Mesothelial cell of epicardium (in vitro differentiated cells): ENCODE measurements around the gene GRAMD1B. TPM values are rescaled to one million over a fixed set of nuclear protein-coding genes. Genes with fewer than 3 reads are reported as not detected.

Source experiments
- DNase-seq, 2 experiments: peaks; one replicate each; pipeline ENCODE4 v3.0.0; 2021; ENCODE audit warnings: low spot score in 2 of 2; ENCODE audit not compliant: unreplicated experiment in 2 of 2
- H3K27ac Mint-ChIP-seq: 2 replicates; pipeline ENCODE4 v1.8.0; 2021; ENCODE audit warnings: mixed read lengths
- H3K27me3 Mint-ChIP-seq: 2 replicates; pipeline ENCODE4 v1.8.0; 2021; ENCODE audit warnings: low read depth, mixed read lengths
- H3K36me3 Mint-ChIP-seq: 2 replicates; pipeline ENCODE4 v1.8.0; 2021; ENCODE audit warnings: mixed read lengths
- H3K4me1 Mint-ChIP-seq: 2 replicates; pipeline ENCODE4 v1.8.0; 2021; ENCODE audit warnings: mixed read lengths
- H3K4me3 Mint-ChIP-seq: 2 replicates; pipeline ENCODE4 v1.8.0; 2021; ENCODE audit warnings: mild to moderate bottlenecking, moderate library complexity, mixed read lengths
- H3K9me3 Mint-ChIP-seq: 2 replicates; pipeline ENCODE4 v1.8.0; 2021; ENCODE audit warnings: mixed read lengths
- CTCF ChIP-seq: fragments of 200-600 bp; sonication (generic); IDR thresholded peaks from one replicate; pipeline ENCODE4 v1.5.0; 2021; ENCODE audit warnings: antibody characterized with exemption; ENCODE audit not compliant: unreplicated experiment
- total RNA-seq: library from RNA; stranded (reverse); gene quantifications from 3 replicates; pipeline ENCODE4 v1.2.1, GENCODE V29; 2021

The GRAMD1B gene
- total RNA-seq, 1 donor from 2014 or later = 8.4 TPM

GRCh38 chr11:123425367-123425766 is 4.7 kb upstream of the GRAMD1B start:
- peaks cover 59% of the 10 kb centered on the region for H3K27me3 Mint-ChIP-seq
- no peak for DNase-seq

GRCh38 chr11:123426789-123427188 is 3.3 kb upstream of the GRAMD1B start:
- Mint-ChIP-seq H3K4me1 (peaks cover 8% of the 10 kb centered on the region), H3K9me3 (no peaks in the 10 kb centered on the region), H3K36me3 (no peaks in the 10 kb centered on the region), H3K27ac (no peak overlapping the region), H3K27me3 (peaks cover 61% of the 10 kb centered on the region), H3K4me3 (no peak overlapping the region)
- DNase-seq = no peak
- TF ChIP-seq CTCF = no peak

More at GRCh38 chr11:123425367-123425766, 4.7 kb upstream of the GRAMD1B start:
- no peak for TF ChIP-seq CTCF
- Mint-ChIP-seq H3K4me1 (peaks cover 8% of the 10 kb centered on the region), H3K4me3 (no peak overlapping the region), H3K9me3 (no peaks in the 10 kb centered on the region), H3K27ac (no peak overlapping the region), H3K36me3 (no peaks in the 10 kb centered on the region)

GRCh38 chr11:123427405-123427804 is 2.7 kb upstream of the GRAMD1B start:
- no peaks in the 10 kb centered on the region for H3K36me3 Mint-ChIP-seq
- no peak overlapping the region for H3K4me3 Mint-ChIP-seq
- H3K4me1 Mint-ChIP-seq = peaks cover 8% of the 10 kb centered on the region
- DNase-seq = no peak
- no peaks in the 10 kb centered on the region for H3K9me3 Mint-ChIP-seq
- no peak for TF ChIP-seq CTCF
- H3K27ac Mint-ChIP-seq = no peak overlapping the region
- peaks cover 60% of the 10 kb centered on the region for H3K27me3 Mint-ChIP-seq

- H3K4me3 Mint-ChIP-seq = no peak overlapping the region
- no peak overlapping the region for H3K27ac Mint-ChIP-seq
- DNase-seq = no peak
- H3K9me3 Mint-ChIP-seq = no peaks in the 10 kb centered on the region
- peaks cover 57% of the 10 kb centered on the region for H3K27me3 Mint-ChIP-seq
- H3K4me1 Mint-ChIP-seq = peaks cover 8% of the 10 kb centered on the region
- H3K36me3 Mint-ChIP-seq = no peaks in the 10 kb centered on the region
- TF ChIP-seq CTCF = no peak
Observed at GRCh38 chr11:123428116-123428715, 1.9 kb upstream of the GRAMD1B start.

- Mint-ChIP-seq H3K9me3 (no peaks in the 10 kb centered on the region), H3K4me1 (peaks cover 8% of the 10 kb centered on the region), H3K27me3 (peaks cover 46% of the 10 kb centered on the region), H3K4me3 (peak overlapping the region; percentile 85), H3K36me3 (no peaks in the 10 kb centered on the region), H3K27ac (peak overlapping the region; percentile 43)
- no peak for DNase-seq
- no peak for TF ChIP-seq CTCF
Observed at GRCh38 chr11:123429336-123429735, 733 bp upstream of the GRAMD1B start.
